Muscle of leg (tissue), 9 donors: Measurements from ENCODE around the gene CCL8. TPM values are rescaled to one million over a fixed set of nuclear protein-coding genes. Genes with fewer than 3 reads are reported as not detected.

Source experiments
- polyA plus RNA-seq, 8 donors: library from polyadenylated mRNA; unstranded; fragments of 120-200 nt; gene quantifications; one replicate each; pipeline versions ENCODE4 v1.2.1 to v1.2.3, GENCODE V29; 2013; ENCODE audit warnings: inconsistent platforms in 1 of 8, low replicate concordance in 1 of 8; ENCODE audit not compliant: insufficient read length in 8 of 8, insufficient read depth in 1 of 8
- total RNA-seq: library from RNA; stranded (reverse); fragments of 120-200 nt; gene quantifications from one replicate; pipeline ENCODE4 v1.2.4, GENCODE V29; 2013

CCL8 gene
- total and polyA plus RNA-seq, 9 donors, result 0.44 to 1.5 (median 0.64) TPM

Other genes starting within 250 kb of the CCL8 start
- gene CCL2, start 64.2 kb upstream of the CCL8 start, total RNA-seq, result 53.8 TPM
- 10 to 100 TPM; 35.3 to 77.4 (median 58.5) TPM for gene CCL2, start 64.2 kb upstream of the CCL8 start, polyA plus RNA-seq
- gene CCL7, start 49.2 kb upstream of the CCL8 start, total RNA-seq, result not detected
- gene CCL7, start 49.2 kb upstream of the CCL8 start, polyA plus RNA-seq, result not detected
- 0.09 TPM for gene CCL11, start 33.7 kb upstream of the CCL8 start, total RNA-seq
- under 1 TPM in 6 of 8 donors, not detected in 2; 0.16 to 0.47 (median 0.30) TPM for gene CCL11, start 33.7 kb upstream of the CCL8 start, polyA plus RNA-seq
- 3.5 TPM for gene CCL13, start 37.0 kb downstream of the CCL8 start, total RNA-seq
- gene CCL13, start 37.0 kb downstream of the CCL8 start, polyA plus RNA-seq, result 1 to 10 TPM in 3 of 8 donors, under 1 TPM in 5; 0.31 to 2.2 (median 0.81) TPM
- not detected for gene CCL1, start 43.8 kb downstream of the CCL8 start, total RNA-seq
- gene CCL1, start 43.8 kb downstream of the CCL8 start, polyA plus RNA-seq, result not detected